Fibroblast of peridontal ligament (primary cell): ENCODE data around the gene TTLL8.

Experiments used
- DNase-seq: peaks from one replicate; pipeline ENCODE4 v3.0.0-alpha.2; 2010; ENCODE audit errors: extremely low read depth

TTLL8 gene

GRCh38 chr22:50041361-50042065, 16.6 kb downstream of the TTLL8 start:
- DNase-seq: no peak

- DNase-seq: no peak
Measured at GRCh38 chr22:50040717-50041116, 17.4 kb downstream of the TTLL8 start.

GRCh38 chr22:50039669-50040443, 18.2 kb downstream of the TTLL8 start:
- no peak for DNase-seq

GRCh38 chr22:50035976-50036724, 21.9 kb downstream of the TTLL8 start:
- DNase-seq: no peak

GRCh38 chr22:50035131-50035881, 22.8 kb downstream of the TTLL8 start:
- no peak for DNase-seq

- DNase-seq: no peak
Measured at GRCh38 chr22:50034126-50035081, 23.7 kb downstream of the TTLL8 start.

- DNase-seq: no peak
Measured at GRCh38 chr22:50032941-50033601, 25.0 kb downstream of the TTLL8 start.

GRCh38 chr22:50032109-50032871, 25.8 kb downstream of the TTLL8 start:
- DNase-seq: no peak

GRCh38 chr22:50031189-50032091, 26.7 kb downstream of the TTLL8 start:
- DNase-seq: no peak

- peak; percentile 44 for DNase-seq
Measured at GRCh38 chr22:50030297-50031188, 27.6 kb downstream of the TTLL8 start.

- DNase-seq: peak; percentile 8
Measured at GRCh38 chr22:50027639-50028537, 30.2 kb downstream of the TTLL8 start.

GRCh38 chr22:50025993-50026392, 32.1 kb downstream of the TTLL8 start:
- DNase-seq: no peak

GRCh38 chr22:50022171-50022819, 35.8 kb downstream of the TTLL8 start:
- no peak for DNase-seq

- no peak for DNase-seq
Measured at GRCh38 chr22:50020606-50021005, 37.5 kb downstream of the TTLL8 start.

GRCh38 chr22:50019316-50019715, 38.8 kb downstream of the TTLL8 start:
- no peak for DNase-seq
